Right lung (tissue), 5 donors: ENCODE results near the gene SECTM1. TPM values are rescaled to one million over a fixed set of nuclear protein-coding genes. Genes with fewer than 3 reads are reported as not detected.

Experiments used
- DNase-seq, 2 donors: peaks; one replicate each; pipeline ENCODE4 v3.0.0-alpha.2; 2013
- polyA plus RNA-seq, 5 donors: library from polyadenylated mRNA; unstranded; fragments of 120-200 nt; gene quantifications; one replicate each; pipeline versions ENCODE4 v1.2.1 to v1.2.3, GENCODE V29; 2013; ENCODE audit warnings: inconsistent platforms in 1 of 5, low replicate concordance in 1 of 5; ENCODE audit not compliant: insufficient read length in 5 of 5, insufficient read depth in 1 of 5

The SECTM1 gene
- polyA plus RNA-seq, 5 donors = 1.4 to 3.7 (median 1.9) TPM

- DNase-seq = no peak
Measured at GRCh38 chr17:82328994-82329507, 4.5 kb downstream of the SECTM1 start.

GRCh38 chr17:82328141-82328993 lies 5.2 kb downstream of the SECTM1 start:
- DNase-seq = no peak

GRCh38 chr17:82327757-82328140 lies 5.8 kb downstream of the SECTM1 start:
- DNase-seq = no peak

- DNase-seq = no peak
Measured at GRCh38 chr17:82327289-82327688, 6.3 kb downstream of the SECTM1 start.

GRCh38 chr17:82325286-82326180 lies 8.0 kb downstream of the SECTM1 start:
- no peak for DNase-seq

GRCh38 chr17:82324566-82325285 lies 8.8 kb downstream of the SECTM1 start:
- no peak for DNase-seq

GRCh38 chr17:82323514-82324234 lies 9.9 kb downstream of the SECTM1 start:
- DNase-seq = no peak

- DNase-seq = no peak
Measured at GRCh38 chr17:82322526-82323453, 10.8 kb downstream of the SECTM1 start.

- no peak for DNase-seq
Measured at GRCh38 chr17:82321947-82322466, 11.6 kb downstream of the SECTM1 start.

- DNase-seq = no peak
Measured at GRCh38 chr17:82320956-82321927, 12.3 kb downstream of the SECTM1 start.

- DNase-seq = no peak
Measured at GRCh38 chr17:82320140-82320840, 13.3 kb downstream of the SECTM1 start.

- no peak for DNase-seq
Measured at GRCh38 chr17:82319619-82320062, 13.9 kb downstream of the SECTM1 start.

GRCh38 chr17:82318772-82319606 lies 14.6 kb downstream of the SECTM1 start:
- DNase-seq = no peak

GRCh38 chr17:82318169-82318498 lies 15.4 kb downstream of the SECTM1 start:
- no peak for DNase-seq

GRCh38 chr17:82317394-82318168 lies 16.0 kb downstream of the SECTM1 start, which contains the start of gene CD7:
CD7 (minus strand) TSS chr17:82317608; CDS start chr17:82317495, 113 bp downstream.
- DNase-seq = no peak
